AG09319 (cell line): ENCODE results near the gene UNKL.

Source experiments
- DNase-seq: peaks from one replicate; pipeline ENCODE4 v3.0.0-alpha.2; 2010; ENCODE audit warnings: low read depth; ENCODE audit errors: extremely low read depth
- TF ChIP-seq, protein P1 (sequence below): IDR thresholded peaks from 2 replicates; pipeline ENCODE4 v1.5.1; 2011; ENCODE audit warnings: low read depth, mild to moderate bottlenecking, inconsistent platforms, low read length, moderate library complexity

UNKL gene

DNA sequence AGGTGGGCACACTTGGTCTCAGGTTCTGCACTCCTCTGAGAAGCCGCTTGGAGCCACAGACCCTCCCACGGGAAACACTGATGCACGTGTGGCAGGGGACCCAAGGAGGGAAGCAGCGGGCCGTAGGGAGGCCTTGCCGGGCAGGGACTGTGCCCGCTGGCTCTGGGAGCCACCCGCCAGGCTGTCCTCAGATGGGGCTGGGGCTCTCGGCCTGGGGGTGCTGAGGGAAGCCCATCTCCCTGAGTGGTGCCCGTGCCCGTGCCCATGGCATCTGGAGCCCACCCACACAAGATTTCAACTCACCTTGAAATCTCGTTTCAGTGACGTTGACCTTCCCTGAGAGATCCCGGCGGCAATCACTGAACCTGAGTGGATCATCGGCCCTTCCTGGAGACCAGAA lies 42.4 kb upstream of the UNKL start:
- DNase-seq = no peak
- TF ChIP-seq, protein P1, sequence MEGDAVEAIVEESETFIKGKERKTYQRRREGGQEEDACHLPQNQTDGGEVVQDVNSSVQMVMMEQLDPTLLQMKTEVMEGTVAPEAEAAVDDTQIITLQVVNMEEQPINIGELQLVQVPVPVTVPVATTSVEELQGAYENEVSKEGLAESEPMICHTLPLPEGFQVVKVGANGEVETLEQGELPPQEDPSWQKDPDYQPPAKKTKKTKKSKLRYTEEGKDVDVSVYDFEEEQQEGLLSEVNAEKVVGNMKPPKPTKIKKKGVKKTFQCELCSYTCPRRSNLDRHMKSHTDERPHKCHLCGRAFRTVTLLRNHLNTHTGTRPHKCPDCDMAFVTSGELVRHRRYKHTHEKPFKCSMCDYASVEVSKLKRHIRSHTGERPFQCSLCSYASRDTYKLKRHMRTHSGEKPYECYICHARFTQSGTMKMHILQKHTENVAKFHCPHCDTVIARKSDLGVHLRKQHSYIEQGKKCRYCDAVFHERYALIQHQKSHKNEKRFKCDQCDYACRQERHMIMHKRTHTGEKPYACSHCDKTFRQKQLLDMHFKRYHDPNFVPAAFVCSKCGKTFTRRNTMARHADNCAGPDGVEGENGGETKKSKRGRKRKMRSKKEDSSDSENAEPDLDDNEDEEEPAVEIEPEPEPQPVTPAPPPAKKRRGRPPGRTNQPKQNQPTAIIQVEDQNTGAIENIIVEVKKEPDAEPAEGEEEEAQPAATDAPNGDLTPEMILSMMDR = no peak

DNA sequence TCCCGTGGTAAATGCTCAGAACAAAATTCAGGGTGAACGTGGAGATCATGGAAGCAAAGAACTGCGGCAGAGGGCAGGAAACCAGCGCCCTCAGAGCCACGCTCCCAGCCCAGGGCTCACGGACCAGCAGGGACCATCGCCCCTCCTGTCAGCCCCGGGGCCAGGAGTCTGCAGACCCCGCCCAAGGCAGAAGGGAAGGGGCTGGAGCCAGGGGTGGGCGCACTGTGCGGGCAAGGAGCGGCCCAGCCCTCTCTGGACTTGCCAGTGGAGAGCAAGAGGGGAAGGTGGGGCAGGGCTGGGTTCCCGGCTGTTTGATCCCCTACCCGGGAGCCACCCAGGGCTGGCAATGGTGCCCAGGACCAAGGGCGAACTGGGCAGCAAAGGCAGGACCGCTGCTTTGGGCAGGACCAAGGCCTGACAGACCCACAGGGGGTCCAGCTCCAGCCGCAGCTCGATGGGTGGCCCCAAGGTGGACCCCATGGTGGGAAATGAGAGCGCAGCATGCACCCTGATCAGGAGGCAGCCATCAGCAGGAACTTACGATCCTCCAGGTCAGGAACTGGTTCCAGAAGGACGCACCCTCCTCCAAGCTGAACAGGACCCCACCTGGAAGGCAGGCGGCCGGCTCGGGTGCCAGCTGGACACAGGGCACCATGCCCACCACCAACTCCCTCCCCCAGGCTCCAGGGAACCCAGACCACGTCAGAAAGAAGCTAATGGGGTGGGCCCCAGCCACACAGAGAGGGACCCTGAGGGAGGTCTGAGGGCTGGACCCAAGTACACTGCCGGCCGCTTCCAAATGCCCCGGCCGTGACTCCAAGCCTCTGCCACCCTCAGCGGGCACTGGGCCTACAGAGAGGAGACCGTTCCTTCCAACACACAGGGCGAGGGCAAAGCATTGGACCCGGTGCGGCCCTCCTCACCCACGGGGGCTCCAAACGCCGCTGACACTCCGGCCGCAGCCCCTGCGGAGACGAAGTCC lies 41.0 kb upstream of the UNKL start:
- DNase-seq = no peak
- TF ChIP-seq, protein P1 = no peak

DNA sequence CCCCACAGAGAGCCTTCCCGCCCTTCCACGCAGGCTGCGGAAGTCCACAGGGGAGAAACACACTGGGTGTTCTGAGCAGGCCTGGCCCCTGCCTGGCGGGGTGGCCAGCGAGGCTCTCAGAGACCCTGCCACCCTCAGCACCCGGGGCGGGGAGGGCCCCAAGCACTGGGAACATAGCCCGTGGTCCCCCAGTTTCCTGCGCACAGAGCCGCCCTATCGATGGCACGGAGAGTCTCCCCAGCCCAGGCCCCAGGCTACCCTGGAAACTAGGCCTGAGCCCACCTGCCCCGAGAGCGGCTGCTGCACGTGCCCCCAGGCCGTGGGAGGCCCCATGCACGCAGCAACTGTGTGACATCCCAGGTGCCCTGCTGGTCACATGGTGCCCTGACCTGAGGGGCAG lies 40.1 kb upstream of the UNKL start:
- TF ChIP-seq, protein P1 = no peak
- no peak for DNase-seq

DNA sequence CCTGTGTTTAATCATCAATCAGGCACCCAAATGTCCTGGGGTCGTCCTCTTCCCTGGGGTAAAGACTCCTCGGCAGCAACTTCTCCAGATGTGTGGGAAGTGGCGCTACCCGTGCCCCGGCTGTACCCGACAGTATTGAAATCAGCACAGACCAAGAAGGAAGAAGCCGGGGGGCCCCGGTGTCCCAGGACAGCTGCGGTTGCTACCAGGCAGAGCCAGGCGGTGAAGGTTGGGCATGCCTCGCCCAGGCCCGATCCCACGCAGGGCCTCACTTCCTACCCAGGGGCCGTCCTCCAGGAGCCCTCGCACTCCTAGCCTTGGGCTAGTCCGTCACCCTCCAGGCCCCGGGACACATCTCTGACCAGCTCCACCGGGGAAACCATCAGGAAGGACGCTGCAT lies 38.8 kb upstream of the UNKL start:
- TF ChIP-seq, protein P1 = no peak
- no peak for DNase-seq

DNA sequence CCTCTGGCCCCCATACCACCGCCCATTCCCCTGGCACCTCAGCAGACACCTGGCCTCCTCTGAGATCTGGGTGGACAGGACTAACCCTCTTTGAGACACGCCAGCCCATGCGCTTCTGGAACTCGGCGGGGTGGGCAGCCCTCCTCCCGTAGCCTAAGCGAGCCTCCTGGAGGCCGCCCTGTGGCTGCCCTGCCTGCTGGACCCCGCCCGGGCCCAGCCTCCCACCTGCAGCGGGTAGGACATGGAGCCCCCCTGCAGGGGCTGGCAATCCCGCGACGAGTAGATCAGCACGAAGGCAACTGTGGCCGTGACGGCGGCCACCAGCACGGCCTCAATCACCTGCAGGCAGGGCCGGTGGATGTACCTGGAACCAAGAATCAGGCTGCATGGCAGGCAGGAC lies 38.0 kb upstream of the UNKL start:
- TF ChIP-seq, protein P1 = no peak
- no peak for DNase-seq

DNA sequence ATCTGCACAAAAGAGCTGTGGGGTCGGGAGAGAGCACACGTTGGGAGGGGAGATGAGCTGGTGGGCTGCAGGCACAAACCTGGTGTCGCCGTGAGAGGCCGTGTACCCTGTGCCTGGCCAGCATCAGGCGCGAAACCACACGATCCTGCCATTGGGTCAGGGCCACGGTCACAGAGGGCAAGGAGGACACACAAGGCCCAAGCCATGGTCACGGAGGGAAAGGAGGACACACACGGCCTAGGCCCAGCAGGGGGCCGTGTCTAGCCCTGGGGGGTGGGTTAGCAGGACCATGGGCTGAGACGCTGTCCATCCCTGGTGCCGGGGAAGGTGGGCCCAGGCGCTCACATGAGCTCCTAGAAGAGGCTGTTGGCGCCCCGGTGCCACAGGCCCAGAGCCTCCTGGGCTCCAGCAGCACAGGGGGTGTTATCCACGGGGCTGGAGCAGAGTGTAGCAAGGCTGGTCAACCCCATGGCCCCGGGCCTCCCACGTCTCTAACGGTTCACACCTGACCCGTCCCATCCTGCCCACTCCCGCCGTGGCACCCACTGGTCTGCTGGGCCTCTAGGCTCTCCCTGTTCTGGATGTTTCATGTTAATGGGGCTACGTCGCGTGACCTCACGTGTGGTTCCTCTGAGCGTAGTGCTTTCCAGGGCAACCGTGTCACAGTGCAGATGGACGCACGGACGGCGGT lies 37.3 kb upstream of the UNKL start:
- TF ChIP-seq, protein P1 = no peak
- no peak for DNase-seq

DNA sequence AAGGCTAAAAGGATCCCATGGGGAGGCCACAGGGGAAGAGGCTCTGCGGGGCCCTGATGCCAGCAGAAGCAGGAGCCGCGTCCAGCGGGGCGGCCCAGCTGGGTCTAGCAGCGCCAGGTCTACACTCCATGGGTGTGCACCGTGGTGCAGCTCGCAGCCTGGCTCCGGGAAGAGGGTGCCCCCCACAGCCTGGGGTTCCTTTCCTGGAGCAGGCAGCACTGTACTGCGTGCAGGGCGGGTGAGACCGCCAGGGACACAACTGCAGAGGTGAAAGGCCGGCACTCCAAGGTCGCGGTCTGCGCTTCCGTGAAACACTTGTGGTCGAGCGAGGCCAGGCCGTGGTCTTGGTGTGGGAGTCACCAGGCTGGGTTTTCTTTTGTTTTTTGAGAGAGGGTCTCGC lies 36.3 kb upstream of the UNKL start:
- TF ChIP-seq, protein P1 = no peak
- no peak for DNase-seq
